ENCODE results near the gene SNX17. TPM values are rescaled to one million over a fixed set of nuclear protein-coding genes. Genes with fewer than 3 reads are reported as not detected.
"Not testable (repeated sequence)": the region's sequence is repeated elsewhere in the genome, so short reads cannot be mapped to it uniquely, and the experiment has no call there.

The SNX17 gene
- total RNA-seq, 2 donors from 2014 or later: 56.4 to 82.1 TPM

GRCh38 chr2:27416151-27416550, 45.7 kb downstream of the SNX17 start:
- Mint-ChIP-seq H3K27ac (peak overlapping the region in 1 of 2 donors; percentile 72), H3K36me3 (no peaks in the 10 kb centered on the region)

GRCh38 chr2:27420996-27421395, 50.6 kb downstream of the SNX17 start:
- H3K9me3 Mint-ChIP-seq: no peaks in the 10 kb centered on the region
- H3K27ac Mint-ChIP-seq: no peak overlapping the region

More at GRCh38 chr2:27416151-27416550, 45.7 kb downstream of the SNX17 start:
- ATAC-seq (no peak), DNase-seq (ENCODE audit: low spot score in 2 of 2) (no peak)
- H3K9me3 Mint-ChIP-seq: peaks cover 0 to 4% of the 10 kb centered on the region in 2 donors

GRCh38 chr2:27421660-27422250, 51.3 kb downstream of the SNX17 start:
- DNase-seq (ENCODE audit: low spot score in 2 of 2): no peak
- ATAC-seq: no peak
- Mint-ChIP-seq H3K9me3 (no peaks in the 10 kb centered on the region), H3K27ac (no peak overlapping the region), H3K36me3 (no peaks in the 10 kb centered on the region)

More at GRCh38 chr2:27420996-27421395, 50.6 kb downstream of the SNX17 start:
- ATAC-seq: no peak
- no peaks in the 10 kb centered on the region for H3K36me3 Mint-ChIP-seq
- DNase-seq (ENCODE audit: low spot score in 2 of 2): no peak

GRCh38 chr2:27422958-27423357, 52.5 kb downstream of the SNX17 start:
- DNase-seq (ENCODE audit: low spot score in 2 of 2) (no peak), ATAC-seq (no peak)
- no peaks in the 10 kb centered on the region for H3K9me3 Mint-ChIP-seq
- H3K27ac Mint-ChIP-seq: no peak overlapping the region
- H3K36me3 Mint-ChIP-seq: no peaks in the 10 kb centered on the region

GRCh38 chr2:27425039-27425438, 54.6 kb downstream of the SNX17 start:
- not testable (repeated sequence) for ATAC-seq; DNase-seq (ENCODE audit: low spot score in 2 of 2); H3K9me3 Mint-ChIP-seq; H3K27ac Mint-ChIP-seq
- H3K36me3 Mint-ChIP-seq: peaks cover 10 to 11% of the 10 kb centered on the region in 2 donors

Other genes with a start within 250 kb of the SNX17 start
- gene ABHD1, start 246.8 kb upstream of the SNX17 start, total RNA-seq: under 1 TPM; 0.43 to 0.56 TPM
- 10 to 100 TPM; 49.8 to 52.9 TPM for gene PREB, start 236.0 kb upstream of the SNX17 start, total RNA-seq
- gene PRR30, start 231.2 kb upstream of the SNX17 start, total RNA-seq: not detected
- under 1 TPM in 1 of 2 donors, not detected in 1; 0.07 TPM for gene TCF23, start 221.6 kb upstream of the SNX17 start, total RNA-seq
- gene ATRAID, start 158.6 kb upstream of the SNX17 start, total RNA-seq: 10 to 100 TPM; 58.8 to 59.1 TPM
- 10 to 100 TPM; 40.7 to 42.0 TPM for gene SLC5A6, start 158.3 kb upstream of the SNX17 start, total RNA-seq
- 10 to 100 TPM; 85.2 to 86.3 TPM for gene CAD, start 153.2 kb upstream of the SNX17 start, total RNA-seq
- under 1 TPM; 0.68 to 0.88 TPM for gene SLC30A3, start 107.6 kb upstream of the SNX17 start, total RNA-seq
- gene DNAJC5G, start 95.2 kb upstream of the SNX17 start, total RNA-seq: not detected
- gene TRIM54, start 88.2 kb upstream of the SNX17 start, total RNA-seq: not detected
- gene UCN, start 62.2 kb upstream of the SNX17 start, total RNA-seq: 1 to 10 TPM; 1.6 to 3.6 TPM
- gene MPV17, start 47.5 kb upstream of the SNX17 start, total RNA-seq: 100 to 1,000 TPM in 1 of 2 donors, 10 to 100 TPM in 1; 90.1 to 111 TPM
- gene GTF3C2, start 13.9 kb upstream of the SNX17 start, total RNA-seq: 10 to 100 TPM; 62.1 to 76.0 TPM
- 10 to 100 TPM; 34.2 to 51.1 TPM for gene EIF2B4, start 278 bp upstream of the SNX17 start, total RNA-seq
- gene ZNF513, start 10.1 kb downstream of the SNX17 start, total RNA-seq: 10 to 100 TPM; 10.7 to 12.4 TPM
- 100 to 1,000 TPM; 122 to 127 TPM for gene PPM1G, start 39.0 kb downstream of the SNX17 start, total RNA-seq
- gene NRBP1, start 58.0 kb downstream of the SNX17 start, total RNA-seq: 10 to 100 TPM; 76.0 to 80.8 TPM
- gene KRTCAP3, start 71.8 kb downstream of the SNX17 start, total RNA-seq: 1 to 10 TPM; 7.9 to 8.3 TPM
- gene IFT172, start 119.1 kb downstream of the SNX17 start, total RNA-seq: 10 to 100 TPM; 15.8 to 16.4 TPM
- gene FNDC4, start 124.6 kb downstream of the SNX17 start, total RNA-seq: not detected
- not detected for gene GCKR, start 126.2 kb downstream of the SNX17 start, total RNA-seq
- 10 to 100 TPM; 38.0 to 40.6 TPM for gene ZNF512, start 212.4 kb downstream of the SNX17 start, total RNA-seq

Measured in activated naive CD4-positive, alpha-beta T cell treated with anti-CD3 and anti-CD28 coated beads, Interleukin-2, amount 50 U/mL, for 72 hours (primary cell).